DOHH2 (cell line): ENCODE measurements around the gene U2AF2.

Source experiments
- EZH2phosphoT487 ChIP-seq: fragments of 200-600 bp; sonication (generic); IDR thresholded peaks from 2 replicates; pipeline ENCODE4 v1.6.1; 2017; ENCODE audit warnings: borderline replicate concordance, mild to moderate bottlenecking, antibody characterized with exemption, low read length, moderate library complexity, mixed read lengths
- TF ChIP-seq, protein P1 (sequence below): fragments of 200-600 bp; sonication (generic); IDR thresholded peaks from one replicate; pipeline ENCODE4 v1.5.1; 2014; ENCODE audit warnings: antibody characterized with exemption, mild to moderate bottlenecking, low read depth, low read length; ENCODE audit not compliant: poor library complexity, severe bottlenecking

DNA sequence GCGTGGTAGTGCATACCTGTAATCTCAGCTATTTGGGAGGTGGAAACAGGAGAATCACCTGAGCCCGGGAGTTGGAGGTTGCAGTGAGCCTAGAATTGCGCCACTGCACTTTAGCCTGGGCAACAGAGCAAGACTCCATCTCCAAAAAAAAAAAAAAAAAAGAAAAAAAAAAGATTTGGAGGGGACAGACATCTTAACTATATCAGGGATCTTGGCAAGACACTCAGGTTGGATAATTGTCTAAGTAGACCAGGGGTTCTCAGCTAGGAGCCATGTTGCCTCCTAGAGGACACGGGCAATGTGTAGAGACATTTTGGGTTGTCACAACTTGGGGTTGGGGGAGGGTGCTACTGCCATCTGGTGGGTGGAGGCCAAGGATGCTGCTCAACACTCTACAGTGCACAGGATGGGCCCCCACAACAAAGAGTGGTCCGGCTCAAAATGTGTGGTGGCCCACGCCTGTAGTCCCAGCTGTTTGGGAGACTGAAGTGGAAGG is 15.9 kb upstream of the U2AF2 start:
- TF ChIP-seq, protein P1, sequence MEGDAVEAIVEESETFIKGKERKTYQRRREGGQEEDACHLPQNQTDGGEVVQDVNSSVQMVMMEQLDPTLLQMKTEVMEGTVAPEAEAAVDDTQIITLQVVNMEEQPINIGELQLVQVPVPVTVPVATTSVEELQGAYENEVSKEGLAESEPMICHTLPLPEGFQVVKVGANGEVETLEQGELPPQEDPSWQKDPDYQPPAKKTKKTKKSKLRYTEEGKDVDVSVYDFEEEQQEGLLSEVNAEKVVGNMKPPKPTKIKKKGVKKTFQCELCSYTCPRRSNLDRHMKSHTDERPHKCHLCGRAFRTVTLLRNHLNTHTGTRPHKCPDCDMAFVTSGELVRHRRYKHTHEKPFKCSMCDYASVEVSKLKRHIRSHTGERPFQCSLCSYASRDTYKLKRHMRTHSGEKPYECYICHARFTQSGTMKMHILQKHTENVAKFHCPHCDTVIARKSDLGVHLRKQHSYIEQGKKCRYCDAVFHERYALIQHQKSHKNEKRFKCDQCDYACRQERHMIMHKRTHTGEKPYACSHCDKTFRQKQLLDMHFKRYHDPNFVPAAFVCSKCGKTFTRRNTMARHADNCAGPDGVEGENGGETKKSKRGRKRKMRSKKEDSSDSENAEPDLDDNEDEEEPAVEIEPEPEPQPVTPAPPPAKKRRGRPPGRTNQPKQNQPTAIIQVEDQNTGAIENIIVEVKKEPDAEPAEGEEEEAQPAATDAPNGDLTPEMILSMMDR = peak; percentile 86
- no peak for TF ChIP-seq EZH2phosphoT487
